ENCODE results near the gene DDX18. TPM values are rescaled to one million over a fixed set of nuclear protein-coding genes. Genes with fewer than 3 reads are reported as not detected.
"Not testable (repeated sequence)": the region's sequence is repeated elsewhere in the genome, so short reads cannot be mapped to it uniquely, and the experiment has no call there.

Gene DDX18
- total RNA-seq, 6 experiments from 2014 or later = 50.1 to 61.0 (median 57.0) TPM

DNA sequence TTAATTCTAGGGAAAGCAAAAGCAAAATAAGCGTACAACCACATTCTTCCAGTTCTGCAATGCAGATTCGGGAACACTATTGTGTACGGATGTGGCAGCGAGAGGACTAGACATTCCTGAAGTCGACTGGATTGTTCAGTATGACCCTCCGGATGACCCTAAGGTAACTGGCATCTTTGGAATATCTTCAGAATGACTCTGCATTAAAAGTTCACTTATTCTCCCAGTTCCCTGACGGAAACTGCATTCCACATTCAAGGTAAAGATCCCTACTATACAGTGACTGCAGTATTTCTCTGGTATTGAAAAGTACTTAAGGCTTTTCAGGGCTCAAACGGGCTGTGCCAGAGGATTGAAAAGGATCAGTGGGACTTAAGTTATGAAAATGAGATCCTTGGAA is 10.9 kb downstream of the DDX18 start:
- H3K4me3 Mint-ChIP-seq = no peak overlapping the region
- no peak overlapping the region for H3K27ac Mint-ChIP-seq
- no peaks in the 10 kb centered on the region for H3K4me1 Mint-ChIP-seq (ENCODE audit: low read depth)
- H3K9me3 Mint-ChIP-seq = no peaks in the 10 kb centered on the region
- TF ChIP-seq, protein P1, sequence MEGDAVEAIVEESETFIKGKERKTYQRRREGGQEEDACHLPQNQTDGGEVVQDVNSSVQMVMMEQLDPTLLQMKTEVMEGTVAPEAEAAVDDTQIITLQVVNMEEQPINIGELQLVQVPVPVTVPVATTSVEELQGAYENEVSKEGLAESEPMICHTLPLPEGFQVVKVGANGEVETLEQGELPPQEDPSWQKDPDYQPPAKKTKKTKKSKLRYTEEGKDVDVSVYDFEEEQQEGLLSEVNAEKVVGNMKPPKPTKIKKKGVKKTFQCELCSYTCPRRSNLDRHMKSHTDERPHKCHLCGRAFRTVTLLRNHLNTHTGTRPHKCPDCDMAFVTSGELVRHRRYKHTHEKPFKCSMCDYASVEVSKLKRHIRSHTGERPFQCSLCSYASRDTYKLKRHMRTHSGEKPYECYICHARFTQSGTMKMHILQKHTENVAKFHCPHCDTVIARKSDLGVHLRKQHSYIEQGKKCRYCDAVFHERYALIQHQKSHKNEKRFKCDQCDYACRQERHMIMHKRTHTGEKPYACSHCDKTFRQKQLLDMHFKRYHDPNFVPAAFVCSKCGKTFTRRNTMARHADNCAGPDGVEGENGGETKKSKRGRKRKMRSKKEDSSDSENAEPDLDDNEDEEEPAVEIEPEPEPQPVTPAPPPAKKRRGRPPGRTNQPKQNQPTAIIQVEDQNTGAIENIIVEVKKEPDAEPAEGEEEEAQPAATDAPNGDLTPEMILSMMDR (IDR thresholded peaks at IDR 0.05) = no peak
- H3K36me3 Mint-ChIP-seq (ENCODE audit: low read depth) = peaks cover 66% of the 10 kb centered on the region
- no peak for DNase-seq
- no peaks in the 10 kb centered on the region; the same call in 1 of the 2 replicates for H3K27me3 Mint-ChIP-seq (ENCODE audit: insufficient read depth)

DNA sequence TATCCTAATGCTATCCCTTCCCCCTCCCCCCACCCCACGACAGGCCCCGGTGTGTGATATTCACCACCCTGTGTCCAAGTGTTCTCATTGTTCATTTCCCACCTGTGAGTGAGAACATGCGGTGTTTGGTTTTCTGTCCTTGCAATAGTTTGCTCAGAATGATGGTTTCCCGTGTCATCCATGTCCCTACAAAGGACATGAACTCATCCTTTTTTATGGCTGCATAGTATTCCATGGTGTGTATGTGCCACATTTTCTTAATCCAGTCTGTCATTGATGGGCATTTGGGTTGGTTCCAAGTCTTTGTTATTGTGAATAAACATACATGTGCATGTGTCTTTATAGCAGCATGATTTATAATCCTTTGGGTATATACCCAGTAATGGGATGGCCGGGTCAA is 13.0 kb downstream of the DDX18 start:
- DNase-seq; H3K4me1 Mint-ChIP-seq (ENCODE audit: low read depth); H3K9me3 Mint-ChIP-seq; H3K27me3 Mint-ChIP-seq (ENCODE audit: insufficient read depth); H3K4me3 Mint-ChIP-seq; H3K27ac Mint-ChIP-seq: not testable (repeated sequence)
- peaks cover 66% of the 10 kb centered on the region for H3K36me3 Mint-ChIP-seq (ENCODE audit: low read depth)

DNA sequence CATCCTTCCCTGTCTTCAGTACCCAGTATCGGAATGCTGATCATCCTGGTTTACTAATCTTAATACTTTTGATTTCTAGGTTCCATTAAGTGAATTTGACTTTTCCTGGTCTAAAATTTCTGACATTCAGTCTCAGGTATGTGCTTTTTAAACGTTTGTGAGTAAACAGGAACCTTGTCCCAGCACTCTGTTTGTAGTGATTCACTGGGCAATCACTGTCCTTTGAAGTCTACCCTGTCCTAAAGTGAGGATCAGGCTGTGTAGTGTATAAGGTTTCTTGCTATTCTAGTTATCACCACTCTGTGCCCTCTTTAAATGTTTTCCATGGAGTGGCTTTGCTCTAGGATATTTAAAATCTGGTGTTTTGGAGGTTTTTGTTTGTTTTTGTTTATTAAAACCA is 14.4 kb downstream of the DDX18 start:
- no peaks in the 10 kb centered on the region for H3K4me1 Mint-ChIP-seq (ENCODE audit: low read depth)
- no peak overlapping the region for H3K27ac Mint-ChIP-seq
- peaks cover 2% of the 10 kb centered on the region; the same call in 1 of the 2 replicates for H3K27me3 Mint-ChIP-seq (ENCODE audit: insufficient read depth)
- no peak for DNase-seq
- H3K36me3 Mint-ChIP-seq (ENCODE audit: low read depth) = peaks cover 59% of the 10 kb centered on the region
- TF ChIP-seq, protein P1 (IDR thresholded peaks at IDR 0.05) = no peak
- H3K4me3 Mint-ChIP-seq = no peak overlapping the region
- H3K9me3 Mint-ChIP-seq = no peaks in the 10 kb centered on the region

DNA sequence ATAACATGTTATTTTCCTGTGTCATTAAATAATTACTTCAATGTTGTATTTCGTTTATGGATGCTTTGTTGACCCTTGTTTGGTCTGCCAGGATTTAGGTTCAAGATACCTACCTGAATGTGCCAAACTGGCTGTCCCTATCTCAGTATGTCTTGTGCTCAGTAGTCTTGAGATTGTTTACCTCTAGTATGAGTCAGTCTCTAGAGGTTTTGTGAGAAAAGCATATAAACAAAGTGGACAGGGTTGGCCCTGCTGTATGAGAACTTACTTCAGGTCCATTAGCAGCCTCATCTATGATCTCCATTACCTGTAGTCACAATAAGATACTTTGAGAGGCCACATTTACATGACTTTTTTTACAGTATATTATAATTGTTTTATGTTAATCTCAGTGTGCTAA is 17.8 kb downstream of the DDX18 start:
- Mint-ChIP-seq H3K9me3 (no peaks in the 10 kb centered on the region), H3K4me1 (ENCODE audit: low read depth) (peaks cover 19% of the 10 kb centered on the region), H3K36me3 (ENCODE audit: low read depth) (peaks cover 39% of the 10 kb centered on the region), H3K27ac (no peak overlapping the region), H3K4me3 (no peak overlapping the region), H3K27me3 (ENCODE audit: insufficient read depth) (peaks cover 2% of the 10 kb centered on the region; the same call in 1 of the 2 replicates)
- TF ChIP-seq, protein P1 (IDR thresholded peaks at IDR 0.05) = no peak
- DNase-seq = no peak

DNA sequence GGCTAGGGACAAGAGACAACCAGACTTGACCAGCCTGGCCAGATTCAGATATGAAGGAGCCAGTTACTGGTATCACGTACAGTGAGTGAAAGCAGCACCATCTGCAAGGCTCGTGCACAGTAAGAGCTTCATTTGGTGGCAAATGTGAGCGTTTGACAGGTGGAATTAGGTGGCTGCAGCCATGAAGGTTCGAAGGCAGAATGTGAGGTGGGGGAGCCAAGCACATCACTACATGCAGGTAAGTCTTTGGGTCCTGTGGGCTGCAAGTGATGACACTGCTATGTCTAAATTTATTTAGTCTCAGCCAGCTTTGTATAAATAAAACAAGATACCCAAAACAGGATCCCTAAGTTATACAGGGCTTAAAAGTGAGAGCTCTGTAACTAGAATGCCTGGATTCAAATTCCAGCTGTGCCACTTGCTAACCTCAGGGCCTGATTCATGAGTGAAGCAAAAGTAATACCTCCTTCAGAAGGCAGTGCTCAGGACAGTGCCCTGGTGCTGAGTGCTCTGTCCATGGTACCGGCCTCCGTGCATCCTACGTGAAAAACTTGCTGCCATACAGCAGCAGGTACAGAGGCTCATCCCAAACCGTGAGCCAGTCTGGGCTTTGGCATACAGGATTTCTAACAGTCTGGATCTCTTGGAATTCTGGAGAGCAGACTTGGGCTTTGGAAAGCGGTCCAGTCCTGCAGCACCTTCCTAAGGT is 18.6 kb downstream of the DDX18 start:
- H3K27me3 Mint-ChIP-seq (ENCODE audit: insufficient read depth) = peaks cover 6% of the 10 kb centered on the region; the same call in 1 of the 2 replicates
- H3K36me3 Mint-ChIP-seq (ENCODE audit: low read depth) = peaks cover 32% of the 10 kb centered on the region
- peaks cover 19% of the 10 kb centered on the region for H3K4me1 Mint-ChIP-seq (ENCODE audit: low read depth)
- no peaks in the 10 kb centered on the region for H3K9me3 Mint-ChIP-seq
- no peak overlapping the region for H3K4me3 Mint-ChIP-seq
- TF ChIP-seq, protein P1 (IDR thresholded peaks at IDR 0.05) = no peak
- no peak overlapping the region for H3K27ac Mint-ChIP-seq
- peak; percentile 39 for DNase-seq

DNA sequence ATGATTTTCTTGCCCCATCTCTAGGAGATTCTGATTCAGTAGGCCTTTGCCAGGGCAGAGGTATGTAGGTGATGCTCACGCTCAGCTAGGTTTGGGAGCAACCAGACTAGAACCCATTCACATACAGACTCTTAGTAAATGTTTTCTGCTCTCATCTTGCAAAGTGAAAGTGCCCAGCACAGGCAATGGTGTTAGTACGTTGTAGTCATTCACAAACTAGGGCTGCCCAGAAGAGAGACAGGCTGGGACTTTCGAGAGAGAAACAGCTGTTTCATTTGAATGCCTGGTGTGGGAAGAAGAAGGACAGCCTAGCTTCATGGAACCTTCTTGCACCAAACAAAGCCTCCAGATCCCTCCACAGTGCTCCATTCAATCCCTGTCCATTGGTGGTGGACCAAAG is 19.4 kb downstream of the DDX18 start:
- peaks cover 23% of the 10 kb centered on the region for H3K36me3 Mint-ChIP-seq (ENCODE audit: low read depth)

More for the DNA sequence above, 19.4 kb downstream of the DDX18 start:
- TF ChIP-seq, protein P1 (IDR thresholded peaks at IDR 0.05) = no peak
- Mint-ChIP-seq H3K4me1 (ENCODE audit: low read depth) (peaks cover 19% of the 10 kb centered on the region), H3K27ac (no peak overlapping the region), H3K9me3 (no peaks in the 10 kb centered on the region), H3K27me3 (ENCODE audit: insufficient read depth) (peaks cover 6% of the 10 kb centered on the region; the same call in 1 of the 2 replicates), H3K4me3 (no peak overlapping the region)
- DNase-seq = no peak

Data from HFFc6 (cell line).